ENCODE measurements around the gene EPC1. TPM values are rescaled to one million over a fixed set of nuclear protein-coding genes. Genes with fewer than 3 reads are reported as not detected.

The EPC1 gene
- total RNA-seq, 2 experiments from 2014 or later: 40.9 to 48.8 TPM

DNA sequence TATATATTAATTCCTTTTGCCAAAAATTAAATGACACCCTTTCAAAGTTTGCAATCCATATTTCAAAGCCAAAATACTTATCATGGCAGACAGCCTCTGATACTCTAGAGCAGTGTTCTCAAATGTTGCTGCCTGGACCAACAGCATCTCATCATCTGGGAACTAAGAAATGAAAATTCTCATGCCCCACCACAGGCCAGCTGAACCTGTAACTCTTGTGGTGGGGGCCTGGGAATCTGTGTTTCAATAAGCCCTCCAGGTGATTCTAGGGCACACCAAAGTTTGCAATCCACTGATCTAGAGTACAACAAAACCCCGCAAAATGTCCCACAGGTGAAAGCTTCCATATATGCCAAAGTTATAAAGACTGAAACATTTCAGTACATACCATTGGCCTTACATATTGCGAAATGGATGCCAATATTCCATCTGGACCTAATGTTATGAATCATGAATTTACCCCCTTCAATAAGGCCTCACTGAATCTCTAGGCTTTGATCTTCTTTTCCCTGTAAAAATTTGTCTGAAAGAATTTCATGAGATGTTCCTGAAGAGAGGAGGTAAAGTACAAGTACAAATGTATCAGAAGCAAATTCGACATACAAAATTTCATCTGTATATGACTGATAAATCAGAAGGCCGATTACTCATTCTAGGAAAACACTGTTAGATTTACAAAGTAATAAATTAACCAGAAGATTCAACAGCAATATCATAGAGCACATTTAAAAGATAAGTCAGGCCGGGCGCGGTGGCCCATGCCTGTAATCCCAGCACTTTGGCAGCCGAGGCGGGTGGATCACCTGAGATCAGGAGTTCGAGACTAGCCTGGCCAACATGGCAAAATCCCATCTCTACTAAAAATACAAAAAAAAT, 25.3 kb upstream of the EPC1 start:
- peaks cover 35% of the 10 kb centered on the region for H3K36me3 ChIP-seq (ENCODE audit: insufficient read depth, low read length)
- intact Hi-C loops (cut with micrococcal nuclease; ENCODE audit: unreplicated experiment): loop anchor here (10.0 kb wide), 1 partner anchor 733 kb away; no protein-coding TSS in a partner anchor
- TF ChIP-seq EZH2phosphoT487 (IDR thresholded peaks at IDR 0.05; ENCODE audit: borderline replicate concordance, low read depth, low read length): no peak
- TF ChIP-seq, protein P1, sequence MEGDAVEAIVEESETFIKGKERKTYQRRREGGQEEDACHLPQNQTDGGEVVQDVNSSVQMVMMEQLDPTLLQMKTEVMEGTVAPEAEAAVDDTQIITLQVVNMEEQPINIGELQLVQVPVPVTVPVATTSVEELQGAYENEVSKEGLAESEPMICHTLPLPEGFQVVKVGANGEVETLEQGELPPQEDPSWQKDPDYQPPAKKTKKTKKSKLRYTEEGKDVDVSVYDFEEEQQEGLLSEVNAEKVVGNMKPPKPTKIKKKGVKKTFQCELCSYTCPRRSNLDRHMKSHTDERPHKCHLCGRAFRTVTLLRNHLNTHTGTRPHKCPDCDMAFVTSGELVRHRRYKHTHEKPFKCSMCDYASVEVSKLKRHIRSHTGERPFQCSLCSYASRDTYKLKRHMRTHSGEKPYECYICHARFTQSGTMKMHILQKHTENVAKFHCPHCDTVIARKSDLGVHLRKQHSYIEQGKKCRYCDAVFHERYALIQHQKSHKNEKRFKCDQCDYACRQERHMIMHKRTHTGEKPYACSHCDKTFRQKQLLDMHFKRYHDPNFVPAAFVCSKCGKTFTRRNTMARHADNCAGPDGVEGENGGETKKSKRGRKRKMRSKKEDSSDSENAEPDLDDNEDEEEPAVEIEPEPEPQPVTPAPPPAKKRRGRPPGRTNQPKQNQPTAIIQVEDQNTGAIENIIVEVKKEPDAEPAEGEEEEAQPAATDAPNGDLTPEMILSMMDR (conservative IDR thresholded peaks at IDR 0.05; ENCODE audit: low read length): no peak
- H4K20me1 ChIP-seq (ENCODE audit: insufficient read depth, low read length): no peaks in the 10 kb centered on the region
- no peak overlapping the region for H3K4me3 ChIP-seq (ENCODE audit: low read depth, low read length, poor library complexity, severe bottlenecking)
- no peak overlapping the region for H3K4me2 ChIP-seq (ENCODE audit: low read length)
- ChIA-PET POLR2A (interaction anchor here (0.6 to 3.3 kb wide), 3 partner anchors 9 to 578 kb away, joined by 3 to 9 read pairs (median 4); no protein-coding TSS in a partner anchor), CTCF (ENCODE audit: unreplicated experiment) (no interaction called here)
- H3K9me3 ChIP-seq (ENCODE audit: low read length): peaks cover 9% of the 10 kb centered on the region; the same call in 1 of the 2 replicates
- H2AFZ ChIP-seq (ENCODE audit: low read length): no peak overlapping the region
- peaks cover 87% of the 10 kb centered on the region for H3K79me2 ChIP-seq (ENCODE audit: insufficient read depth, low read depth, low read length)
- no peak overlapping the region for H3K27ac ChIP-seq (ENCODE audit: low read depth, low read length, poor library complexity, severe bottlenecking)
- H3K9me2 ChIP-seq (ENCODE audit: insufficient read depth, low read length): no peaks in the 10 kb centered on the region
- BruUV-seq (replicated peaks): no TSS peak
- peaks cover 12% of the 10 kb centered on the region for H3K4me1 ChIP-seq (ENCODE audit: insufficient read depth, low read length, poor library complexity, severe bottlenecking)
- DNase-seq (ENCODE audit: low spot score): no peak

DNA sequence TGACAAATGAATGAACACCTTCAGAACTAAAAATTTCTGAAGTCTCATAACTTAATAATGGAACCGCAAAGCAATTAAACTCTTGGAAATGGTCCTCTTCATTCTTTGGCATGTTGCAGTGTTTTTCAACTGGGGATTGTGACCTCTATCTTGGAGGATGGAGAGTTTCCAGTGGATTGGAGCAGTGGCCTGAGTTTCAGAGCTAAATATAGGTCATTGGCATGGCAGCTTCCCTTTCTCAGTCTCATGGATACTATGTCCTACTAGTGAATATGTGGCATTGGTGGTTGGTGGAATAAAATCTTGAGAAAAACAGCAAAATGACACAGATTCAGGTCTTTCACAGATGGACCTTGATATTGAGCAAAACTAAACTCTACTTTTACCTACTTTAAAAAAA, 24.1 kb upstream of the EPC1 start:
- Histone ChIP-seq H3K79me2 (ENCODE audit: insufficient read depth, low read depth, low read length) (peaks cover 87% of the 10 kb centered on the region), H3K4me3 (ENCODE audit: low read depth, low read length, poor library complexity, severe bottlenecking) (no peak overlapping the region), H2AFZ (ENCODE audit: low read length) (no peak overlapping the region), H3K9me2 (ENCODE audit: insufficient read depth, low read length) (no peaks in the 10 kb centered on the region), H3K4me2 (ENCODE audit: low read length) (no peak overlapping the region), H3K4me1 (ENCODE audit: insufficient read depth, low read length, poor library complexity, severe bottlenecking) (peaks cover 12% of the 10 kb centered on the region), H4K20me1 (ENCODE audit: insufficient read depth, low read length) (no peaks in the 10 kb centered on the region), H3K27ac (ENCODE audit: low read depth, low read length, poor library complexity, severe bottlenecking) (no peak overlapping the region), H3K9me3 (ENCODE audit: low read length) (peaks cover 9% of the 10 kb centered on the region; the same call in 1 of the 2 replicates), H3K36me3 (ENCODE audit: insufficient read depth, low read length) (peaks cover 35% of the 10 kb centered on the region)
- CTCF ChIA-PET (ENCODE audit: unreplicated experiment): no interaction called here
- intact Hi-C loops (cut with micrococcal nuclease; ENCODE audit: unreplicated experiment): loop anchor here (10.0 kb wide), 1 partner anchor 734 kb away; no protein-coding TSS in a partner anchor
- TF ChIP-seq, protein P1 (conservative IDR thresholded peaks at IDR 0.05; ENCODE audit: low read length): no peak
- no peak for TF ChIP-seq EZH2phosphoT487 (IDR thresholded peaks at IDR 0.05; ENCODE audit: borderline replicate concordance, low read depth, low read length)
- BruUV-seq (replicated peaks): no TSS peak
- DNase-seq (ENCODE audit: low spot score): no peak
- POLR2A ChIA-PET: interaction anchor here (0.6 to 3.3 kb wide), 8 partner anchors 9 to 72 kb away, joined by 3 to 9 read pairs (median 4); no protein-coding TSS in a partner anchor

All from OCI-LY7 (cell line).